ENCODE data around the gene NUDT22.
A peak's percentile ranks its signal among the peaks of the same experiment; 100 is the strongest.

Gene NUDT22

GRCh38 chr11:64249038-64249437 is 23.0 kb downstream of the NUDT22 start:
- WGBS, 2 experiments: 84 to 92% methylated on average over 4 of the region's 4 CpGs
- Histone ChIP-seq H3K36me3 (ENCODE audit: control insufficient read depth, insufficient read depth, low read length) (no peaks in the 10 kb centered on the region), H3K4me1 (ENCODE audit: control insufficient read depth, insufficient read depth, low read length) (peaks cover 27% of the 10 kb centered on the region), H3K9me3 (ENCODE audit: control insufficient read depth, low read length) (no peaks in the 10 kb centered on the region), H3K27me3 (ENCODE audit: control insufficient read depth, insufficient read depth, low read length, poor library complexity, severe bottlenecking) (peaks cover 10% of the 10 kb centered on the region), H3K4me3 (ENCODE audit: insufficient read depth, low read depth, low read length) (no peak overlapping the region), H3K27ac (ENCODE audit: insufficient read depth, low read depth, low read length, poor library complexity, severe bottlenecking) (no peak overlapping the region)

GRCh38 chr11:64249563-64250414 is 23.7 kb downstream of the NUDT22 start:
- peak overlapping the region; percentile 70 for H3K4me3 ChIP-seq (ENCODE audit: insufficient read depth, low read depth, low read length)
- peaks cover 27% of the 10 kb centered on the region for H3K4me1 ChIP-seq (ENCODE audit: control insufficient read depth, insufficient read depth, low read length)
- peaks cover 10% of the 10 kb centered on the region for H3K27me3 ChIP-seq (ENCODE audit: control insufficient read depth, insufficient read depth, low read length, poor library complexity, severe bottlenecking)
- H3K36me3 ChIP-seq (ENCODE audit: control insufficient read depth, insufficient read depth, low read length): no peaks in the 10 kb centered on the region
- 65 to 71% methylated on average over 8 of the region's 8 CpGs for WGBS, 2 experiments
- H3K9me3 ChIP-seq (ENCODE audit: control insufficient read depth, low read length): no peaks in the 10 kb centered on the region
- H3K27ac ChIP-seq (ENCODE audit: insufficient read depth, low read depth, low read length, poor library complexity, severe bottlenecking): no peak overlapping the region

GRCh38 chr11:64250415-64251015 is 24.4 kb downstream of the NUDT22 start:
- H3K27ac ChIP-seq (ENCODE audit: insufficient read depth, low read depth, low read length, poor library complexity, severe bottlenecking): no peak overlapping the region
- WGBS, 2 experiments: 3 to 4% methylated on average over 13 of the region's 13 CpGs
- peaks cover 20% of the 10 kb centered on the region for H3K4me1 ChIP-seq (ENCODE audit: control insufficient read depth, insufficient read depth, low read length)
- H3K27me3 ChIP-seq (ENCODE audit: control insufficient read depth, insufficient read depth, low read length, poor library complexity, severe bottlenecking): peaks cover 10% of the 10 kb centered on the region
- H3K4me3 ChIP-seq (ENCODE audit: insufficient read depth, low read depth, low read length): peak overlapping the region; percentile 70
- no peaks in the 10 kb centered on the region for H3K36me3 ChIP-seq (ENCODE audit: control insufficient read depth, insufficient read depth, low read length)
- H3K9me3 ChIP-seq (ENCODE audit: control insufficient read depth, low read length): no peaks in the 10 kb centered on the region

GRCh38 chr11:64251016-64251752 is 25.1 kb downstream of the NUDT22 start, which contains the start of gene PLCB3:
PLCB3 (plus strand) TSS chr11:64251530; CDS start chr11:64251650, 120 bp downstream.
- peaks cover 15% of the 10 kb centered on the region for H3K4me1 ChIP-seq (ENCODE audit: control insufficient read depth, insufficient read depth, low read length)
- no peaks in the 10 kb centered on the region for H3K36me3 ChIP-seq (ENCODE audit: control insufficient read depth, insufficient read depth, low read length)
- H3K27me3 ChIP-seq (ENCODE audit: control insufficient read depth, insufficient read depth, low read length, poor library complexity, severe bottlenecking): peaks cover 10% of the 10 kb centered on the region
- peak within 1 kb of the TSS; percentile 70 for H3K4me3 ChIP-seq (ENCODE audit: insufficient read depth, low read depth, low read length)
- no peak within 1 kb of the TSS for H3K27ac ChIP-seq (ENCODE audit: insufficient read depth, low read depth, low read length, poor library complexity, severe bottlenecking)
- WGBS, 2 experiments: 1% methylated on average over 75 of the region's 75 CpGs
- H3K9me3 ChIP-seq (ENCODE audit: control insufficient read depth, low read length): no peaks in the 10 kb centered on the region

GRCh38 chr11:64251753-64252002 is 25.6 kb downstream of the NUDT22 start:
- peaks cover 10% of the 10 kb centered on the region for H3K27me3 ChIP-seq (ENCODE audit: control insufficient read depth, insufficient read depth, low read length, poor library complexity, severe bottlenecking)

GRCh38 chr11:64252003-64252872 is 26.2 kb downstream of the NUDT22 start:
- H3K4me3 ChIP-seq (ENCODE audit: insufficient read depth, low read depth, low read length): peak overlapping the region; percentile 70
- H3K27me3 ChIP-seq (ENCODE audit: control insufficient read depth, insufficient read depth, low read length, poor library complexity, severe bottlenecking): peaks cover 10% of the 10 kb centered on the region
- H3K27ac ChIP-seq (ENCODE audit: insufficient read depth, low read depth, low read length, poor library complexity, severe bottlenecking): no peak overlapping the region
- no peaks in the 10 kb centered on the region for H3K9me3 ChIP-seq (ENCODE audit: control insufficient read depth, low read length)
- H3K4me1 ChIP-seq (ENCODE audit: control insufficient read depth, insufficient read depth, low read length): peaks cover 15% of the 10 kb centered on the region
- 5 to 7% methylated on average over 23 of the region's 23 CpGs for WGBS, 2 experiments
- no peaks in the 10 kb centered on the region for H3K36me3 ChIP-seq (ENCODE audit: control insufficient read depth, insufficient read depth, low read length)

More at GRCh38 chr11:64251753-64252002, 25.6 kb downstream of the NUDT22 start:
- 0 to 1% methylated on average over 18 of the region's 18 CpGs for WGBS, 2 experiments
- Histone ChIP-seq H3K9me3 (ENCODE audit: control insufficient read depth, low read length) (no peaks in the 10 kb centered on the region), H3K4me1 (ENCODE audit: control insufficient read depth, insufficient read depth, low read length) (peaks cover 15% of the 10 kb centered on the region), H3K4me3 (ENCODE audit: insufficient read depth, low read depth, low read length) (peak overlapping the region; percentile 70), H3K36me3 (ENCODE audit: control insufficient read depth, insufficient read depth, low read length) (no peaks in the 10 kb centered on the region), H3K27ac (ENCODE audit: insufficient read depth, low read depth, low read length, poor library complexity, severe bottlenecking) (no peak overlapping the region)

- H3K4me3 ChIP-seq (ENCODE audit: insufficient read depth, low read depth, low read length): peak overlapping the region; percentile 70
- 77 to 81% methylated on average over 8 of the region's 8 CpGs for WGBS, 2 experiments
Measured at GRCh38 chr11:64253043-64253442, 27.0 kb downstream of the NUDT22 start.

GRCh38 chr11:64253481-64253880 is 27.4 kb downstream of the NUDT22 start:
- Histone ChIP-seq H3K4me3 (ENCODE audit: insufficient read depth, low read depth, low read length) (no peak overlapping the region), H3K27me3 (ENCODE audit: control insufficient read depth, insufficient read depth, low read length, poor library complexity, severe bottlenecking) (peaks cover 3% of the 10 kb centered on the region), H3K27ac (ENCODE audit: insufficient read depth, low read depth, low read length, poor library complexity, severe bottlenecking) (no peak overlapping the region), H3K4me1 (ENCODE audit: control insufficient read depth, insufficient read depth, low read length) (peaks cover 9% of the 10 kb centered on the region), H3K36me3 (ENCODE audit: control insufficient read depth, insufficient read depth, low read length) (peaks cover 3% of the 10 kb centered on the region), H3K9me3 (ENCODE audit: control insufficient read depth, low read length) (no peaks in the 10 kb centered on the region)
- WGBS, 2 experiments: 86 to 90% methylated on average over 5 of the region's 5 CpGs

More at GRCh38 chr11:64253043-64253442, 27.0 kb downstream of the NUDT22 start:
- Histone ChIP-seq H3K4me1 (ENCODE audit: control insufficient read depth, insufficient read depth, low read length) (peaks cover 10% of the 10 kb centered on the region), H3K27ac (ENCODE audit: insufficient read depth, low read depth, low read length, poor library complexity, severe bottlenecking) (no peak overlapping the region), H3K27me3 (ENCODE audit: control insufficient read depth, insufficient read depth, low read length, poor library complexity, severe bottlenecking) (peaks cover 5% of the 10 kb centered on the region), H3K9me3 (ENCODE audit: control insufficient read depth, low read length) (no peaks in the 10 kb centered on the region), H3K36me3 (ENCODE audit: control insufficient read depth, insufficient read depth, low read length) (no peaks in the 10 kb centered on the region)

- Histone ChIP-seq H3K4me3 (ENCODE audit: insufficient read depth, low read depth, low read length) (no peak overlapping the region), H3K27me3 (ENCODE audit: control insufficient read depth, insufficient read depth, low read length, poor library complexity, severe bottlenecking) (peaks cover 3% of the 10 kb centered on the region), H3K36me3 (ENCODE audit: control insufficient read depth, insufficient read depth, low read length) (peaks cover 11% of the 10 kb centered on the region), H3K27ac (ENCODE audit: insufficient read depth, low read depth, low read length, poor library complexity, severe bottlenecking) (no peak overlapping the region), H3K9me3 (ENCODE audit: control insufficient read depth, low read length) (no peaks in the 10 kb centered on the region), H3K4me1 (ENCODE audit: control insufficient read depth, insufficient read depth, low read length) (peaks cover 9% of the 10 kb centered on the region)
- WGBS, 2 experiments: 91 to 93% methylated on average over 7 of the region's 7 CpGs
Measured at GRCh38 chr11:64254326-64254725, 28.3 kb downstream of the NUDT22 start.

Measured in ectodermal cell (in vitro differentiated cells).